Calu3 (cell line): Measurements from ENCODE around the gene MAML1. TPM values are rescaled to one million over a fixed set of nuclear protein-coding genes. Genes with fewer than 3 reads are reported as not detected.

Experiments used
- BruUV-seq: library from RNA; stranded (reverse); fragments of 400-500 nt; replicated peaks from 2 replicates; lab custom pipeline; 2021; lab: Mats Ljungman, UMichigan
- CTCF ChIA-PET: fragments of 300-600 bp; sonication (Branson Sonifier 250); formaldehyde crosslinking; loops from one replicate; lab custom pipeline; 2022; ENCODE audit warnings: antibody characterized with exemption; lab: Charles Lee
- DNase-seq: peaks from one replicate; pipeline ENCODE4 v3.0.0; 2022
- H3K27ac Mint-ChIP-seq: one replicate; pipeline ENCODE4 v1.8.0; 2022; ENCODE audit warnings: mixed read lengths; ENCODE audit not compliant: unreplicated experiment
- H3K27me3 Mint-ChIP-seq: one replicate; pipeline ENCODE4 v1.8.0; 2022; ENCODE audit warnings: mixed read lengths; ENCODE audit not compliant: unreplicated experiment
- H3K36me3 Mint-ChIP-seq: one replicate; pipeline ENCODE4 v1.8.0; 2022; ENCODE audit warnings: mild to moderate bottlenecking, moderate library complexity, mixed read lengths; ENCODE audit not compliant: insufficient read depth, unreplicated experiment
- H3K4me1 Mint-ChIP-seq: one replicate; pipeline ENCODE4 v1.8.0; 2022; ENCODE audit warnings: mild to moderate bottlenecking, low read depth, mixed read lengths; ENCODE audit not compliant: unreplicated experiment
- H3K4me3 Mint-ChIP-seq: one replicate; pipeline ENCODE4 v1.8.0; 2022; ENCODE audit warnings: mild to moderate bottlenecking, low read depth, moderate library complexity, mixed read lengths; ENCODE audit not compliant: unreplicated experiment
- H3K9me3 Mint-ChIP-seq: one replicate; pipeline ENCODE4 v1.8.0; 2022; ENCODE audit warnings: low read depth, mixed read lengths; ENCODE audit not compliant: unreplicated experiment
- intact Hi-C: fragments of 100-400 bp; cut with micrococcal nuclease; formaldehyde crosslinking; loops from one replicate; pipeline ENCODE4 v1.10.0; 2022; ENCODE audit not compliant: unreplicated experiment
- total RNA-seq: library from RNA; stranded (reverse); gene quantifications from 2 replicates; pipeline ENCODE4 v1.2.3, GENCODE V29; 2022
- TF ChIP-seq, protein P1 (sequence below): fragments of 200-600 bp; IDR thresholded peaks from one replicate; pipeline ENCODE4 v1.8.0; 2022; ENCODE audit warnings: antibody characterized with exemption; ENCODE audit not compliant: unreplicated experiment

The MAML1 gene
- total RNA-seq, 1 experiment from 2014 or later, result 38.5 TPM

- H3K36me3 Mint-ChIP-seq, result peaks cover 61% of the 10 kb centered on the region
- DNase-seq, result no peak
- TF ChIP-seq, protein P1, sequence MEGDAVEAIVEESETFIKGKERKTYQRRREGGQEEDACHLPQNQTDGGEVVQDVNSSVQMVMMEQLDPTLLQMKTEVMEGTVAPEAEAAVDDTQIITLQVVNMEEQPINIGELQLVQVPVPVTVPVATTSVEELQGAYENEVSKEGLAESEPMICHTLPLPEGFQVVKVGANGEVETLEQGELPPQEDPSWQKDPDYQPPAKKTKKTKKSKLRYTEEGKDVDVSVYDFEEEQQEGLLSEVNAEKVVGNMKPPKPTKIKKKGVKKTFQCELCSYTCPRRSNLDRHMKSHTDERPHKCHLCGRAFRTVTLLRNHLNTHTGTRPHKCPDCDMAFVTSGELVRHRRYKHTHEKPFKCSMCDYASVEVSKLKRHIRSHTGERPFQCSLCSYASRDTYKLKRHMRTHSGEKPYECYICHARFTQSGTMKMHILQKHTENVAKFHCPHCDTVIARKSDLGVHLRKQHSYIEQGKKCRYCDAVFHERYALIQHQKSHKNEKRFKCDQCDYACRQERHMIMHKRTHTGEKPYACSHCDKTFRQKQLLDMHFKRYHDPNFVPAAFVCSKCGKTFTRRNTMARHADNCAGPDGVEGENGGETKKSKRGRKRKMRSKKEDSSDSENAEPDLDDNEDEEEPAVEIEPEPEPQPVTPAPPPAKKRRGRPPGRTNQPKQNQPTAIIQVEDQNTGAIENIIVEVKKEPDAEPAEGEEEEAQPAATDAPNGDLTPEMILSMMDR, result no peak
- H3K4me3 Mint-ChIP-seq, result no peak overlapping the region
- H3K27ac Mint-ChIP-seq, result no peak overlapping the region
- peaks cover 5% of the 10 kb centered on the region for H3K4me1 Mint-ChIP-seq
- BruUV-seq, result no TSS peak
- CTCF ChIA-PET, result no interaction called here
- no peaks in the 10 kb centered on the region for H3K9me3 Mint-ChIP-seq
- H3K27me3 Mint-ChIP-seq, result no peaks in the 10 kb centered on the region
- intact Hi-C loops, result no loop called here
These were observed 36.6 kb downstream of the MAML1 start for GRCh38 chr5:179769271-179769670.

DNA sequence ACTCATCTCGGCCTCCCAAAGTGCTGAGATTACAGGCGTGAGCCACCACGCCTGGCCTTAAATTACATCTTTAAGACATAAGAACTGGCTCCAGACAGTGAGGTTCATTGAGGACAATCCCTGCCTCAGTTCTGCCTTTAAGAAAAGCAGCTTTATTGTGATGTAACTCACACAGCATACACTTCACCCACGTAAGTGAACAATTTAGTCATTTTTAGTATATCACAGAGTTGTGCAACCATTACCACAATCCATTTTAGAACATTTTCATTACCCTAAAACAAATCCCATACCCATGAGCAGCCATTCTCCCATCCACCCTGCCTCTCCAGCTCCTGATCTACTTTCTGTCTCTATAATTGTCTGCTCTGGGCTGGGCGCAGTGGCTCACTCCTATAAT, 37.2 kb downstream of the MAML1 start:
- no peak overlapping the region for H3K4me3 Mint-ChIP-seq
- no peak overlapping the region for H3K27ac Mint-ChIP-seq
- intact Hi-C loops, result no loop called here
- CTCF ChIA-PET, result no interaction called here
- TF ChIP-seq, protein P1, result no peak
- H3K27me3 Mint-ChIP-seq, result no peaks in the 10 kb centered on the region
- no peaks in the 10 kb centered on the region for H3K9me3 Mint-ChIP-seq
- no peak for DNase-seq
- H3K4me1 Mint-ChIP-seq, result peaks cover 5% of the 10 kb centered on the region
- BruUV-seq, result no TSS peak
- peaks cover 65% of the 10 kb centered on the region for H3K36me3 Mint-ChIP-seq

DNA sequence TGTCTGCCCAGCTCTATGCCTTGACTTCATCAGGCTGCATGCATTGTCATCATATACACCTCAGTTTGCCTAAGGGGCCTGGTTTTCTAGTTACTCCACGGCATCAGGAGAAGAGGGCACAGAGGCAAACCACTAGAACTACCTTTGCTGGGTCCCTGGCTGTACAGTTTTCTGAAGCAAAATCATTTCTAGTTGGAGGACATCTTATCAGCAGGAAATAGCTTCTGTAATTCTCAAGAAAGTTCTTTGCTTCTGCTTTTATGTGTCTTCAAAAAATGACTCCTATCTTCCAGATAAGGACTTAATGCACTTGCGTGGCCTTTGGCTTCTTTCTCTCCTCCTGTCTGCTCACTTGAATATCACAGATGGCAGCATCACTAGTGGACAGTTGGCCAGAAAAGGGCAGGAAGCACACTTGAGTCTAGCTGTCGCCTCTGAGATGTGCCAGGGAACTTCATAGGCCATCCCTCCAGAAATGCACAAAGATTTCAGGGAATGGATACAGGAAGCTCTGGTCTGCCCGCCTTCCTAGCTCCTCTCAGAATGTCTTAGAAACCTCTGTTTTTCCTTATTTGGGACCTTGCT, 38.8 kb downstream of the MAML1 start:
- CTCF ChIA-PET, result interaction anchor here (0.6 to 0.7 kb wide), 2 partner anchors 100 to 138 kb away, joined by 4 to 5 read pairs; no protein-coding TSS in a partner anchor
- no peaks in the 10 kb centered on the region for H3K27me3 Mint-ChIP-seq
- intact Hi-C loops, result no loop called here

GRCh38 chr5:179772351-179772750, 39.7 kb downstream of the MAML1 start:
- no peaks in the 10 kb centered on the region for H3K4me1 Mint-ChIP-seq
- no TSS peak for BruUV-seq
- no peaks in the 10 kb centered on the region for H3K9me3 Mint-ChIP-seq
- CTCF ChIA-PET, result no interaction called here
- peaks cover 62% of the 10 kb centered on the region for H3K36me3 Mint-ChIP-seq
- no peak overlapping the region for H3K27ac Mint-ChIP-seq
- no peak for DNase-seq
- no peaks in the 10 kb centered on the region for H3K27me3 Mint-ChIP-seq
- TF ChIP-seq, protein P1, result no peak
- H3K4me3 Mint-ChIP-seq, result no peak overlapping the region
- intact Hi-C loops, result no loop called here

More for the DNA sequence above, 38.8 kb downstream of the MAML1 start:
- Mint-ChIP-seq H3K9me3 (no peaks in the 10 kb centered on the region), H3K4me1 (no peaks in the 10 kb centered on the region), H3K4me3 (no peak overlapping the region), H3K27ac (no peak overlapping the region), H3K36me3 (peaks cover 66% of the 10 kb centered on the region)
- TF ChIP-seq, protein P1, result no peak
- no TSS peak for BruUV-seq
- DNase-seq, result no peak
